ENCODE data around the gene CCDC15.
"Not testable (repeated sequence)": the region's sequence is repeated elsewhere in the genome, so short reads cannot be mapped to it uniquely, and the experiment has no call there.

Gene CCDC15

DNA sequence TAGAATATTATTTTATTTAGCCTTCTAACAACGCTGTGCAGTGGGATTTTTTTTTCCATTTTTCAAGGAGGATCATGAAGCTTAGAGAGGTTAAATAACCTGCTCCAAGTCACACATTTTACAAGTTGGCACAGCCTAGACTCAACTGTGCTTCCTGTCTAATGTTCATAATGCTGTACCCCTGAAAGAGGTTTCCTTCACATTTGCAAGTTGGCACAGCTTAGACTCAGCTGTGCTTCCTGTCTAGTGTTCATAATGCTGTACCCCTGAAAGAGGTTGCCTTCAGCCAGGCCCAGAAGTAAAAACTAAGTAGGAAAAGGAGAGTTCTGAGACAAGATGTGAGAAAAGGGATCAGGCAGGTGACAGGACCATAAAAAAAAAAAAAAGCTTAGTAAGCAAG, 10.3 kb upstream of the CCDC15 start:
- Histone ChIP-seq H3K4me2 (ENCODE audit: low read length) (no peak overlapping the region), H3K9ac (ENCODE audit: low read depth, low read length) (no peak overlapping the region), H3K9me3 (replicated peaks; ENCODE audit: low read length) (no peaks in the 10 kb centered on the region), H3K4me1 (ENCODE audit: control insufficient read depth, insufficient read depth, low read length) (no peaks in the 10 kb centered on the region), H3K36me3 (ENCODE audit: insufficient read depth, low read length) (no peaks in the 10 kb centered on the region), H3K27me3 (ENCODE audit: control insufficient read depth, insufficient read depth, low read length) (no peaks in the 10 kb centered on the region), H3K4me3 (ENCODE audit: low read length) (no peak overlapping the region)

DNA sequence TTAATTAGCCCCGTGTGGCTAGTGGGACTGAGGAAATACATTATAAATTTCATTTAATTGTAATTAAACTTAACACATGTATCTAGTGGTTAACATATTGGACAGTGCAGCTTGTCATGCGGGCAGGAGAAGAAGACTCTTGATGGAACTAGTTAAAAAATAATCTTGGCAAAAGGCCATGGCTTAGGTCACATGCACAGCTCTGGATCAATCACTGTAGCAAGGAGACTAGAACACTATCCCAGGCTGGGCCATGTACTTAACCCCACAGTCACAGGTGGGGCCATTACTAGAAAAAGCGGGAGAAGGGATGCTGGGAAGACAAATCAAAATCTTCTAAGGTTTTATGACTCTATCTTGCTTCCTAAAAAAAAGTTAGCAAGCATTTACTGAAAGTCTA, 9.4 kb upstream of the CCDC15 start:
- no peak overlapping the region for H3K4me3 ChIP-seq (ENCODE audit: low read length)
- H3K4me1 ChIP-seq (ENCODE audit: control insufficient read depth, insufficient read depth, low read length): no peaks in the 10 kb centered on the region
- H3K9ac ChIP-seq (ENCODE audit: low read depth, low read length): no peak overlapping the region
- H3K36me3 ChIP-seq (ENCODE audit: insufficient read depth, low read length): no peaks in the 10 kb centered on the region
- H3K9me3 ChIP-seq (replicated peaks; ENCODE audit: low read length): no peaks in the 10 kb centered on the region
- H3K4me2 ChIP-seq (ENCODE audit: low read length): no peak overlapping the region
- H3K27me3 ChIP-seq (ENCODE audit: control insufficient read depth, insufficient read depth, low read length): no peaks in the 10 kb centered on the region

GRCh38 chr11:124945826-124946225, 8.2 kb upstream of the CCDC15 start:
- no peak overlapping the region for H3K4me2 ChIP-seq (ENCODE audit: low read length)
- no peaks in the 10 kb centered on the region for H3K9me3 ChIP-seq (replicated peaks; ENCODE audit: low read length)
- no peaks in the 10 kb centered on the region for H3K36me3 ChIP-seq (ENCODE audit: insufficient read depth, low read length)
- no peaks in the 10 kb centered on the region for H3K27me3 ChIP-seq (ENCODE audit: control insufficient read depth, insufficient read depth, low read length)
- no peaks in the 10 kb centered on the region for H3K4me1 ChIP-seq (ENCODE audit: control insufficient read depth, insufficient read depth, low read length)
- no peak overlapping the region for H3K4me3 ChIP-seq (ENCODE audit: low read length)
- H3K9ac ChIP-seq (ENCODE audit: low read depth, low read length): no peak overlapping the region

- H3K9me3 ChIP-seq (replicated peaks; ENCODE audit: low read length): no peaks in the 10 kb centered on the region
- H3K36me3 ChIP-seq (ENCODE audit: insufficient read depth, low read length): no peaks in the 10 kb centered on the region
- no peaks in the 10 kb centered on the region for H3K4me1 ChIP-seq (ENCODE audit: control insufficient read depth, insufficient read depth, low read length)
- no peak overlapping the region for H3K9ac ChIP-seq (ENCODE audit: low read depth, low read length)
- no peak overlapping the region for H3K4me2 ChIP-seq (ENCODE audit: low read length)
- H3K4me3 ChIP-seq (ENCODE audit: low read length): no peak overlapping the region
- no peaks in the 10 kb centered on the region for H3K27me3 ChIP-seq (ENCODE audit: control insufficient read depth, insufficient read depth, low read length)
These were observed 7.3 kb upstream of the CCDC15 start for GRCh38 chr11:124946735-124947141.

DNA sequence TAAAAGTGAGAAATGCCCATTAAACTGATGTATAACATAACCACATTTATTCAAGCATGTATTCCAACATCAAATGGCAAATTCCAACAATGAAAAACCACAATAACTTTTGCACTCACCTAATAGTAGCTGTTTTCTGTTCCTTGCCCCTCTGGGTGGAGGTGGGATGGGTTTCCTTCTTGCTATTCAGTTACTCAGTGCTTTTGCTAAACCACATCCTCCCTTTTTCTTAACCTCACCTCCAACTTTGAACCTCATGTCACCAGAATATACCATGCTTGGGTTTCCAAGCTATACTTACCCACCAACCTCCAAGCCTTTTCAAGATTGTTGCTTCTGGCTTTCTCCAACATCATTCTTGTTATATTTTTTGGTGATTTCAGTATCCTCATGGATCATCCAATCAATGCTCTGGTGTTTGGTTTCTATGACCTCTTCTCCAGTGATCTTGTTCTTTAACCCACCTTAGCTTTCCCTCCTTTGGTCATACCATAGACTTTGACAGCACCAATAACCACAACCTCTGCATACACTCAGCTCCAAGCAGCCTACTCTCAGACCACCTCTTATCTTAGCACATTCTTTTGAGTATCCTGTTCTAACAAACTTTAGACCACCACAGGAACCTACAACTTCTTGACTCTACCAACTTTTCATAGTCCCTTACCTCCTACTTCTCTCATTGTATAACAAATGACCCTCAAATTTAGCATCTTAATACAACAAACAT, 3.2 kb upstream of the CCDC15 start:
- Histone ChIP-seq H3K27me3 (ENCODE audit: control insufficient read depth, insufficient read depth, low read length) (no peaks in the 10 kb centered on the region), H3K4me1 (ENCODE audit: control insufficient read depth, insufficient read depth, low read length) (peaks cover 15% of the 10 kb centered on the region), H3K4me2 (ENCODE audit: low read length) (no peak overlapping the region), H3K36me3 (ENCODE audit: insufficient read depth, low read length) (no peaks in the 10 kb centered on the region), H3K9me3 (replicated peaks; ENCODE audit: low read length) (no peaks in the 10 kb centered on the region), H3K4me3 (ENCODE audit: low read length) (no peak overlapping the region), H3K9ac (ENCODE audit: low read depth, low read length) (no peak overlapping the region)

DNA sequence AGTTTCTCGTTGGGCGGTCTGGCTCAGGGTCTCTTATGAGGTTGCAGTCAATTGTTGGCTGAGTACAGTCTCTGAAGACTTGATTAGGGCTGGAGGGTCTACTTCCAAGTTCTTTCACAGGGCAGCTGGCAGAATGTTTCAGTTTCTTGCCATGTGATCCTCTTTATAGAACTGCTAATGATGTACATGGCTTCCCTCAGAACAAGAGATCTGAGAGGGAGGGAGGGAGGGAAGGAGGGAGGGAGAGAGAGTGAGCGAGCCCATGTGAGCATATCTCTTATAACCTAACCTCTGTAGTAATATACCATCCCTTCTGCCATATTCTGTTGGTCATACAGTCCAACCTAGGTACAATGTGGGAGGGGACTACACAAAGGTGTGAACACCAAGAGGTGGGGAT, 2.7 kb upstream of the CCDC15 start:
- Histone ChIP-seq H3K4me1 (ENCODE audit: control insufficient read depth, insufficient read depth, low read length) (peaks cover 15% of the 10 kb centered on the region), H3K9me3 (replicated peaks; ENCODE audit: low read length) (no peaks in the 10 kb centered on the region), H3K9ac (ENCODE audit: low read depth, low read length) (no peak overlapping the region), H3K4me2 (ENCODE audit: low read length) (no peak overlapping the region), H3K27me3 (ENCODE audit: control insufficient read depth, insufficient read depth, low read length) (no peaks in the 10 kb centered on the region), H3K36me3 (ENCODE audit: insufficient read depth, low read length) (no peaks in the 10 kb centered on the region), H3K4me3 (ENCODE audit: low read length) (no peak overlapping the region)

DNA sequence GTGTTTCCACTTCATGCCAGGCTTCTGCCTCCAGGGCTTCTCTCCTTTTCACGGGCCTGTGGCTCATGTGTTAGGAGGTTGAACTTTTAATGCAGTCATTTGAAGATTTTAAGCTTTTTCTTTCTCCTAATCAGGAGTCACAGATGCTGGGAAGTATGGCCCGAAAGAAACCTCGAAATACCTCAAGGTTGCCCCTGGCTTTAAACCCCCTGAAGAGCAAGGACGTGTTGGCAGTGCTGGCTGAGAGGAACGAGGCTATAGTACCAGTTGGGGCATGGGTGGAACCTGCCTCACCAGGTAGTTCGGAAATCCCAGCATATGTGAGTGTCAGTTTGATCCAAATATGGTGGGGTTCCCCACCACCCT, 571 bp downstream of the CCDC15 start:
- H3K9me3 ChIP-seq (replicated peaks; ENCODE audit: low read length): no peaks in the 10 kb centered on the region
- H3K36me3 ChIP-seq (ENCODE audit: insufficient read depth, low read length): no peaks in the 10 kb centered on the region
- no peaks in the 10 kb centered on the region for H3K27me3 ChIP-seq (ENCODE audit: control insufficient read depth, insufficient read depth, low read length)
- H3K4me3 ChIP-seq (ENCODE audit: low read length): peak overlapping the region; percentile 80
- peaks cover 15% of the 10 kb centered on the region for H3K4me1 ChIP-seq (ENCODE audit: control insufficient read depth, insufficient read depth, low read length)
- peak overlapping the region; percentile 92 for H3K4me2 ChIP-seq (ENCODE audit: low read length)
- peak overlapping the region; percentile 85 for H3K9ac ChIP-seq (ENCODE audit: low read depth, low read length)

- no peaks in the 10 kb centered on the region for H3K9me3 ChIP-seq (replicated peaks; ENCODE audit: low read length)
- H3K4me2 ChIP-seq (ENCODE audit: low read length): peak overlapping the region; percentile 92
- H3K4me1 ChIP-seq (ENCODE audit: control insufficient read depth, insufficient read depth, low read length): peaks cover 15% of the 10 kb centered on the region
- no peaks in the 10 kb centered on the region for H3K36me3 ChIP-seq (ENCODE audit: insufficient read depth, low read length)
- H3K9ac ChIP-seq (ENCODE audit: low read depth, low read length): peak overlapping the region; percentile 85
- H3K27me3 ChIP-seq (ENCODE audit: control insufficient read depth, insufficient read depth, low read length): no peaks in the 10 kb centered on the region
- H3K4me3 ChIP-seq (ENCODE audit: low read length): peak overlapping the region; percentile 80
These were observed 1.0 kb downstream of the CCDC15 start for GRCh38 chr11:124955035-124955434.

- Histone ChIP-seq H3K4me1 (ENCODE audit: control insufficient read depth, insufficient read depth, low read length) (no peaks in the 10 kb centered on the region), H3K36me3 (ENCODE audit: insufficient read depth, low read length) (no peaks in the 10 kb centered on the region), H3K9me3 (replicated peaks; ENCODE audit: low read length) (no peaks in the 10 kb centered on the region), H3K9ac (ENCODE audit: low read depth, low read length) (no peak overlapping the region), H3K4me3 (ENCODE audit: low read length) (no peak overlapping the region), H3K27me3 (ENCODE audit: control insufficient read depth, insufficient read depth, low read length) (no peaks in the 10 kb centered on the region), H3K4me2 (ENCODE audit: low read length) (no peak overlapping the region)
These were observed 8.1 kb downstream of the CCDC15 start for GRCh38 chr11:124961972-124962609.

- H3K36me3 ChIP-seq (ENCODE audit: insufficient read depth, low read length); H3K9me3 ChIP-seq (replicated peaks; ENCODE audit: low read length); H3K4me2 ChIP-seq (ENCODE audit: low read length); H3K9ac ChIP-seq (ENCODE audit: low read depth, low read length); H3K4me3 ChIP-seq (ENCODE audit: low read length); H3K27me3 ChIP-seq (ENCODE audit: control insufficient read depth, insufficient read depth, low read length); H3K4me1 ChIP-seq (ENCODE audit: control insufficient read depth, insufficient read depth, low read length): not testable (repeated sequence)
These were observed 14.2 kb downstream of the CCDC15 start for GRCh38 chr11:124968197-124968596.

GRCh38 chr11:124970925-124971324, 16.9 kb downstream of the CCDC15 start:
- no peak overlapping the region for H3K9ac ChIP-seq (ENCODE audit: low read depth, low read length)
- H3K9me3 ChIP-seq (replicated peaks; ENCODE audit: low read length): no peaks in the 10 kb centered on the region

GRCh38 chr11:124971810-124972209, 17.8 kb downstream of the CCDC15 start:
- Histone ChIP-seq H3K9me3 (replicated peaks; ENCODE audit: low read length) (no peaks in the 10 kb centered on the region), H3K4me2 (ENCODE audit: low read length) (no peak overlapping the region), H3K4me3 (ENCODE audit: low read length) (no peak overlapping the region), H3K4me1 (ENCODE audit: control insufficient read depth, insufficient read depth, low read length) (peaks cover 4% of the 10 kb centered on the region), H3K27me3 (ENCODE audit: control insufficient read depth, insufficient read depth, low read length) (no peaks in the 10 kb centered on the region), H3K9ac (ENCODE audit: low read depth, low read length) (no peak overlapping the region), H3K36me3 (ENCODE audit: insufficient read depth, low read length) (no peaks in the 10 kb centered on the region)

More at GRCh38 chr11:124970925-124971324, 16.9 kb downstream of the CCDC15 start:
- Histone ChIP-seq H3K4me1 (ENCODE audit: control insufficient read depth, insufficient read depth, low read length) (peaks cover 4% of the 10 kb centered on the region), H3K4me2 (ENCODE audit: low read length) (no peak overlapping the region), H3K36me3 (ENCODE audit: insufficient read depth, low read length) (no peaks in the 10 kb centered on the region), H3K27me3 (ENCODE audit: control insufficient read depth, insufficient read depth, low read length) (no peaks in the 10 kb centered on the region), H3K4me3 (ENCODE audit: low read length) (no peak overlapping the region)
